ENCODE data around the gene MED22. TPM values are rescaled to one million over a fixed set of nuclear protein-coding genes. Genes with fewer than 3 reads are reported as not detected.
"Not testable (repeated sequence)": the region's sequence is repeated elsewhere in the genome, so short reads cannot be mapped to it uniquely, and the experiment has no call there.

MED22 gene
- total RNA-seq: 29.4 TPM

DNA sequence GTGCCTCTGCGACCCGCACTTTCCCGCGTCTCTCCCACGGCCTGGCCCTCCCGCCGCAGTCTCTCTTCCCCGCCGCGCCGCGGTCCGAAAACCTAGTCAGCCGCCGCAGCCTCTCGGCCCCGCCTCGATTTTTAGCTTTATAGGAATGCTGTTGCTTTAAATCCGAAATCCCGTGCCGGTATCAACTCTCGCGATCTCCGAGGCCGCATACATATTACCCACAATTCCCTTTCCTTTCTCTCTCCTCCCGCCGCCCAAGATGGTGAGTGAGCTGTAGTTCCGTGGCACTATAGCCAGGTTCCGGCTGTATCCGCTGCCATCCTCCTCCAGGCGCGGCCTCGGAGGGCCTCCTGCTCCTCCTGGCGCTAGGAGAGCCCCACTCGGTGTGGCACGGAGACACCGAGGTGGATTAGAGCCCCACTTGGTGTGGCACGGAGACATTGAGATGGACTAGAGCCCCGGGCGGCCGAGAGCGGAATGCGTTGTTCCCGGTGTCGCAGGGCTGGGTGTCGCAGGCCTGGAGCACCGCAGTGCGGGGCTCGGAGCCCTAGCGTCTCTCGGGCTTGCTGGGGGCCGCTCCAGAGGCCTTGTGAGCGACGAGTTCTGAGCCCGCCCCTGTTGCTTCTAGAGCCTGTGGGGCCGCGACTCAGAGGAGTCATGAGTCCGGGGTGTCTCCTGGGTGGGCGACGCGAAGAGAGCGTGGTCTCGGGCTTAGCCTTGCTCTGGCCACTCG lies at the start of gene MED22, which contains the start of gene RPL7A:
Gene MED22 (minus strand): TSS at position 147 of the 733 bp plus-strand sequence. CDS start 1,469 bp downstream, outside the sequence.
Gene RPL7A (plus strand): TSS at position 234 of the 733 bp plus-strand sequence. CDS start 26 bp downstream, at position 260.
- DNase-seq: peak; percentile 99

DNA sequence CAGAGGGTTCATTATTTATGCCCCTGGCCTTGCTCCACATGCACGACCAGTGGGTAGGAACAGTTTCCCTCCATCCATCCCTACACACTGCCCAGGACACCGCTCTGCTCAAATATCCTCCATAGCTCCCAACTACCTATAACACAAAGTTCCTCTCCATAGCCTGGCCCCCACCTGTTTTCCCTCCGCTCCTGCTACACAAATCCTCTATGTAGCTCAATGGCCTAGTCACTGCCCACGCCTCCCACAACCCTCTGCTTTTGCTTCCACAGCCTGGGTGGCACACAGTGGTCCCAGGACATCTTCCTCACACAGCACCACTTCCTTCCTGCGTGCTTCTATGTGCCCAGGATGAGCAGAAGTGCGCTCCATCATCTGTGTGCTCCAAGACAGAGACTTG lies 49.4 kb upstream of the MED22 start:
- DNase-seq: no peak

DNA sequence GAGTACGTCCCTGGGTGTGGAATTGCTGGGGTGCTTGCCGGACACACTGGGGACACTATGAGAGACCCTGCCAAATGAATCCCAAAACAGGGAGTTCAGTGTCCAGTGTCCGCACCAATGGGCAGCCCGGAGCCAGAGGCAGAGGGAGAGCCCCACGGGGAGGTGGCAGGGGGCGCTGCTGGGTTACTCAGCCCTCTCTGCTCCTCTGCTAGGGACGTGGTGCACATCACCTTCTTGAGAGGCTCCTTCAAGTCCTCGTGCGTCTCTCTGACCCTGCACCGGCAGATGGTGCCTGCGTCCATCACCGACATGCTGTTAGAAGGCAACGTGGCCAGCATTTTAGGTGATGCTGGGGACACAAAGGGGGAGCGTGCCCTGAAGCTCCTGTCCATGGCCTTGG lies 49.0 kb upstream of the MED22 start:
- DNase-seq: no peak

DNA sequence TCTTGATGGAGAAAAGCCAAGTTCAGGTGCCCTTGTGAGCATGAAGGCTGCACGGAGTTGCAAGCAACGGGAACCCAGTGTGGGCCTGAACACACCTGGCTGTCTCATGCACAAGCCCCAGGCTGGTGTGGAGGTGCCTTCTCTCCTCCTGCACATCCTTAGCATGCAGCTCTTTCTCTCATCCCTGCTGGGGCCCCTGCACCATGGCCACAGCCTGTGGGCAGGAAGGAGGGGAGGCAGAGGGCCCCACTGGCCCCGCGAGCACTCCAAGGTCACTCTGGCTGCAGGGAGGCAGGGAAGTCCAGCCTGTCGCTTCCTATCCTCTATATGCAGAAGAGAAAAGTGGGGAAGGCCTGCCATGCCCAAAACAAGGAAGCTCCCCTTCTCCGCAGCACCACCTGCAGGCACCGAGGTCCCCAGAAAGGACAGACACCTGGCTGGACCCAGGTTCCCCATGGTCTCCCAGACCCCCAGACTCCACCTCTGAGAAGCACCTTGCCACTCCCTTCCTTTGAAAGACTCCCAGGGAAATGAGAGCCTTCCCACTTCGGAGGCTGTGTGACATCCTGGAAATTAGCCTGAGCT lies 46.8 kb upstream of the MED22 start:
- DNase-seq: no peak

DNA sequence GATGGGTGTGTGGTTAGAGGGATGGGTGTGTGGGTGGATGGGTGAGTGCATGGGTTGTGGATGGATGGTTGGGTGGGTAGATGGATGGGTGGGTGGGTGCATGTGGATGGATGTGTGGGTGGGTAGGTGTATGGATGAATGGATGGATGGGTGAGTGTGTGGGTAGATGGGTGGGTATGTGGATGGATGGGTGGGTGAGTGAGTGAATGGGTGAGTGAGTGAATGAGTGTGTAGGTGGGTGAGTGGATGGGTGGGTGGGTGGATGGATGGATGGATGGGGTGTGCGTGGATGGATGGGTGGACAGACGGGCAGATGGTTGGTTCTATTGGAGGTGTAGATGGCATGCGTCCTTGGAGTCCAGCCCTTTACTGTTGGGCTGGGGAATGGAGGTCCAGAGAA lies 45.5 kb upstream of the MED22 start:
- DNase-seq: no peak

DNA sequence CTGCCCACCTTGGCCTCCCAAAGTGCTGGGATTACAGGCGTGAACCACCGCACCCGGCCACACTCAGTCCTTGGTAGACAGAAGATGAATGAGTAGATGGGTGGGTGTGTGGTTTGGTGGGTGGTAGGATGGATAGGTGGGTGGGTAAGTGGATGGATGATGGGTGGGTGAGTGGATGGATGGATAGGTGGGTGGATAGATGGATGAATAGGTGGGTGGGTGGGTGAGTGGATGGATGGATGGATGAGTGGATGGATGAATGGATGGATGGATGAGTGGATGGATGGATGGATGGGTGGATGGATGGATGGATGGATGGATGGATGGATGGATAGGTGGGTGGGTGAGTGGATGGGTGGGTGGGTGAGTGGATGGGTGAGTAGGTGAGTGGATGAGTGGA lies 44.4 kb upstream of the MED22 start:
- not testable (repeated sequence) for DNase-seq

DNA sequence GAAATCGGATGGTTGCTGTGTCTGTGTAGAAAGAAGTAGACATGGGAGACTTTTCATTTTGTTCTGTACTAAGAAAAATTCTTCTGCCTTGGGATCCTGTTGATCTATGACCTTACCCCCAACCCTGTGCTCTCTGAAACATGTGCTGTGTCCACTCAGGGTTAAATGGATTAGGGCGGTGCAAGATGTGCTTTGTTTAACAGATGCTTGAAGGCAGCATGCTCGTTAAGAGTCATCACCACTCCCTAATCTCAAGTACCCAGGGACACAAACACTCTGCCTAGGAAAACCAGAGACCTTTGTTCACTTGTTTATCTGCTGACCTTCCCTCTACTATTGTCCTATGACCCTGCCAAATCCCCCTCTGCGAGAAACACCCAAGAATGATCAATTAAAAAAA lies 43.5 kb upstream of the MED22 start:
- not testable (repeated sequence) for DNase-seq

DNA sequence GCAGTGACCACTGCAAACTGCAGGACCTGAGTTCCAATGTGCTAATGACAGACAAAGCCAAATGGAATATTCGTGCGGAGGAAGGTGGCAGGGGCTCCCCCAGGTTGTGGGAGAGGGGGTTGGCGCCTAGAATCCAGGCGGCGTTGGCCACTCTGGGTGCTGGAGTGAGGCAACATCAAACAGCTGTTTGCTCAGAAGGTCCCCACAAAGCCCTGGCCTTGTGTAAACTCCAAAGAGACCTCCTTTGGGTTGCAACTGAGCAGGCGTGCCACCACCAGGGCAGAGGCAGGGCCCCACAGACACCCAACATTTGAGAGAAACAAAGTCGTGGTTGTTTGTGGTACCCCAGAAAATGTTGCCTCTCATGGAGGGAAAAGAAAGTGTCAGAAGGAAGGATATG lies 42.8 kb upstream of the MED22 start:
- DNase-seq: no peak

DNA sequence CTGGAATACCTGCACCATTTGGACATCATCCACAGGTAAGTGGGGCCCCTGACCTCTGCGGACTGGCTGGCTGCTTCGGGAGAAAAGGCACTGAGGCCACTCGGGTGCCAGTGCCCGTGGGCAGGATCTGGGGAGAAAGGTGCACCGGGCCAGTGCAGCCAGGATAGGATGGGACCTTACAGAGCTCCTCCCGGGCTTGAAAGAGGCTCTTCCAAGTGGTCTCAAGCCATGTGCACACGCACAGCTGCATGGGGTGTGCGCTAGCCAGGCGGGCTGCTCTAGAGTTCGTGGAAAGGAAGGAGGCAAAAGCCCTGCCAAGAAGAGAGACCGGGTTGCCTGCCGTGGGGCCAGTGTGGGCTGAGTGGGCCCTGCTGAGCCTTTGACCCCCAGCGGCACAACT lies 41.6 kb upstream of the MED22 start:
- DNase-seq: no peak

DNA sequence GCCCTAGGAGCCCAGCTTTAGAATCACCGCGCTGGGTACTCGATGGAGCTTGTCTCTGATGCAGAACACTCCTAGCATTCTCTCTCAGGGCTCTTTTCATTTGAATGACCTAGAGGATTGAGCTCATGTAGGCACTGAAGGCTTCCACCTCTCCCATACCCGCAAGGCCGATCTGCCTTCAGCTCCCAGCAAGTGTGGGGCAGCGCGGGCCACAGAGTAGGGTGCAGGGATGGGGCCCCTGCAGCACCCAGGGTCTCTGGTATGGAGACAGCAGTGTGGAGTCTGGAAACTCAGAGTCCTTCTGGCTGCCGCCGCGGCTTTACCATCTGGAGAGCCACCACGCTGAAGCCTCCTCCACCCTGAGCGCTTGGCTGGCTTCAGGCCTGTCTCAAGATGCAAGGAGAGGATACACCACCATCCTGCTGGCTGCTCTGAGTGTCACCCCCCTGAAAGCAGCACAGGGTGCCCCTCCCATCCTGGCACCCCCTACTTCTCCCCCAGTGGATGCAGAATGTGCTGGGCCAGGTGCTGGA lies 41.2 kb upstream of the MED22 start:
- no peak for DNase-seq

DNA sequence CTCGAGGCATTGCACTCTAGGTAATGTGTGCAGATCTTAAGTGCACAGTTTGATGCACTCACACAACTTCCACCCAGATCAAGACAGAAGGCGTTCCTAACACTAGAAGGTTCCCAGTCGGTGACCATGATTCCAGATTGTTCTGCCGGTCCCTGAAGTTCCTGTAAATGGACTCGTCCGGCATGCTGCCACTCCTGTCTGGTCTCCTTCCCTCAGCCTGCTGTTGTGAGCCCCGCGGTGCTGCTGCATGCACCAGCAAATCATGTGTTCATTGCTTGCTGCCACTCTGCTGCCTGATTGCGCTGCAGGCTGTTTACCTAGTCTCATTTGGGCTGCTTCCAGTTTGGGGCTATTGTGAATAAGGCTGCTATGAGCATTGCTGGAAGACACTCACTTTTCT lies 39.7 kb upstream of the MED22 start:
- DNase-seq: peak; percentile 36

DNA sequence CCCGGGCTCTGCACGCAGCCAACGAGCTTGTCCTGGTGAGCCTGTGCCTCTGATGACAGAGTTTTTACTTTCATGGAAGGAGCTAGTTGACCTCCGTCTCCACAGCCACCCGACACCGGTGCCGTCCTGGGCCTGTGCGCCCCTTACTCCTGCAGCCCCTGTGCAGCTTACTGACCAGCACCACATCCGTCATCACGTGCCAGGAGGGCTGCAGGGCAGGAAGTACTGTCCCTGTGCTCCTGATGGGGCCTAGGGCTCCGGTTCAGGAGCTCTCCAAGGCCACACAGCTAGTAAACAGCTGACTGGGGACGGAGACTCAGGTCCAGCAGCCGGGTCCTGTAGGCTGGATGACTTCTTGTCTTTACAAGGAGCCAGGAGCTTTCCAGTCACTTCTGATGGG lies 38.4 kb upstream of the MED22 start:
- DNase-seq: no peak

DNA sequence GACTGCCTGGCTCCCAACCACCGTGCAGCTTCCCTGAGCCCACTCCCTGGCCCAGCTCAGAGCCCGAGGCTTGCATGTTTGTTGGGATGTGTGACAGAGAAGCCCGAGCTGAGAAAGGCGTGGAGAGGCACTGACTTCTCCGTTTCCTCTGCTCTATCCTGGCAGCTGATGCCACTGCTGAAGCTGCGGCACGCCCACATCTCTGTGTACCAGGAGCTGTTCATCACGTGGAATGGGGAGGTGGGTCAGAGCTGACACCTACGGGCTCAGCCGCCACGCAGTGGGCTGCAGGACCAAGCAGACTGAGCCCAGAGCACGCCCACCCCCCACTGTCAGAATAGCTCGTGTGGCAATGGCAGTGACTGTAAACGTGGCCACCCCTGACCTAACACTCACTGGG lies 37.5 kb upstream of the MED22 start:
- no peak for DNase-seq

DNA sequence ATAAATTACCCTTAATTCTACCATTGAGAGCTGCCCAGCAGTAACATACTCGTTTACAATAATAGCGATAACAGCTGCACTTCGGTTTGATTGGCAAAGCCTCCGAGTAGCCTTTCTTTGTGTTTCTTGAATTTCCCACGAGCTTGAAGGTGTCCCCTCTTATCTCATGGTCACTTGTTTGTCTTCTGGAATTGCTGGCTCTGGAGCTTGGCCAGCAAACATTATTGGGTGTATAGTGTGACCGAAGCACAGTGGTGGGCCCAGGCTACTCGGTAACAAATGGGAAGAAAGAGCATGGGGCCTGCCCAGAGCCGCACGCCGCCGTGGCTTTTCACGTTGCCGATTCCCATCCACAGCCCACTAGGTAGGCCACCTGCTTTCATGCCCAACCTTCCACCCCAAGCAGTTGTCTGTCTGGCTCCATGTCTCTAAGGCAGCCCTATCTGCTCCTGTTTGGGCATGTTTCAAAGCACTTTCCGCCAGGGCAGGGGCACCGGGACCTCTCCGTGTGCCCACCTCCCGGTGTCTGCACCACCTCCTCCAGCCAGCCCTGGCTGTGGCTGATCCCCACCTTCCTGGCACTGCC lies 36.9 kb upstream of the MED22 start:
- no peak for DNase-seq

DNA sequence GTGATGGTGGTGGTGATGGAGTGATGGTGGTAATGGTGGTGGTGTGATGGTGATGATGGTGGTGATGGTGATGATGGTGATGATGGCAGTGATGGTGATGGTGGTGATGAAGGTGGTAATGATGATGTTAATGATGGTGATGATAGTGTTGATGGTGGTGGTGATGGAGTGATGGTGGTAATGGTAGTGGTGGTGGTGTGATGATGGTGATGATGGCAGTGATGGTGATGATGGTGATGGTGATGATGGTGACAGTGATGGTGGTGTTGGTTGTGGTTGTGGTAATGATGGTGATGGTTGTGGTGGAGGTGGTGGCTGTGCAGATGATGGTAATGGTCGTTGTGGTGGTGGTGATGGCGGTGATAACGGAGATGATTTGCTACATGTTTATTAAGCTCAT lies 35.5 kb upstream of the MED22 start:
- DNase-seq: no peak

DNA sequence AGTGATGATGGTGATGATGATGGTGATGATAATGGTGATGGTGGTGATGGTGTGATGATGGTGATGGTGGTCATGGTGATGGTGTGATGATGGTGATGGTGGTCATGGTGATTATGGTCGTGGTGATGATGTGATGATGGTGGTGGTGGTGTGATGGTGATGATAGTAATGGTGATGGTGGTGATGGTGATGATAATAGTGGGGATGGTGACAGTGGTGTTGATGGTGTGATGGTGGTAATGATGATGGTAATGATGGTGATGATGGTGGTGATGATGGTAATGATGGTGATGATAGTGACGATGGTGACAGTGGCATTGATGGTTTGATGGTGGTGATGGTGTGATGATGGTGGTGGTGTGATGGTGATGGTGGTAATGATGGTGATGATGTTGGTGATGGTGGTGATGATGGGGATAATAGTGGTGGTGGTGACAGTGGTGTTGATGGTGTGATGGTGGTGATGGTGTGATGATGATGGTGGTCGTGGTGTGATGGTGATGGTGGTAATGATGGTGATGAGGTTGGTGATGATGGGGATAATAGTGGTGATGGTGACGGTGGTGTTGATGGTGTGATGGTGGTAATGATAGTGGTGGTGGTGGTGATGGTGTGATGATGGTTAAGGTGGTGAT lies 34.7 kb upstream of the MED22 start:
- no peak for DNase-seq

DNA sequence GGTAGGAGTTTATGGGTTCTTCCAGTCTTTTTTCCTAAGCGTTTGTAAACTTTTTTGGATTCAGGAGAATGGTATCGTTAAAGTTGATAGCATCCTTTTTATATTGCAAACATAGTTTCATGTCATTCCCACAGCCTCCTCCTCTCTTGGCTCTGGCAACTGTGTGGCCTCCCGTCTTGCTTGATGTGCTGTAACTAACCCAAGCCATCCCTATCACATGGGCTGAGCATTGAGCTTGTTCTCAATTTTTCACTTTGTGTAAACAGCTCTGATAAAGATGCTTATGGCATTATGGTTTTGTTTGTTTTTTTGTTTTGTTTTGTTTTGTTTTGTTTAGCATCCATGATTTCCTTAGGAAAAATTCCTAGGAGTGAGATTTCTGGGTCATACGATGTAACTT lies 32.8 kb upstream of the MED22 start:
- DNase-seq: no peak

DNA sequence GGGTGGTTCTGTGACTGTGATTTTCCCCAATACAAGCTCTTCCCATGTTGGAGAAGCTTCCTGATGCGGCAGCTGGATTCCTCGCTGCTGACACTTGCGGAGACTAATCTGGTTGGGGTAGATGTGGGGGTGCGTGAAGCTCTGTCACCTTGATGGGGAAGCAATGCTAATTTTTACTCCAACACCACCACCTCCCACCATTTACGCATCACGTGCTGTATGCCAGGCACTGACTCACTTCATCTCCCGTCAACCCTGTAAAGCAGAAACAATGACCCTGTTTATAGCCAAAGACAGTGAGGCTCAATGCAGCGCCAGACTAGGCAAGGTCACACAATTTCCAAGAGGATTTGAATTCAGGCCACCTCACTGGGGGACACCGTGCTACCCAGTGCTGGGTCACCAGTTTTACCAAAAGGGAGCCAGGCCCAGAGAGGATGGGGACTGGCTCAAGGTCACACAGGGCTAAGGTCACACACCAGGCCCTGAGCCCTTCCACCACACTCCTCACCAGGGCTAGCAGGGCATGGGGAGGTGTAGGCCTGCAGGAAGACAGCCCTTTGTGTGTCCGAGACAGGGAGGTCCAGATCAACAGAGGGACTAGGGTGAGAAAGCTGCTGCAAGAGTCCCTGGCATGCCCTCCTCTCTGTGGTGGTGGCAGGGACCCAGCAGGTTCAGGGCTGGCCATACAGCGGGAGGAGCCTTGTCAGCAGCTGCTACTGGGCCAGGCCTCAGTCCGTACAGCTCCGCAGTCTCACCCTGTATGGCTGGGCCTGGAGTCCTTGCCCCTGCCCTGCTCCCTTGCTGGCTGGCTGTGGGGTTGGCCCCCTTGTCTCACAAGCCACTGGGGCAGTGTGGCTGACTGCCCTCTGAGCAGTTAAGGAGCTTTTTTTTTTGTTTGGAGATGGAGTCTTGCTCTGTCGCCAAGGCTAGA lies 31.5 kb upstream of the MED22 start:
- DNase-seq: no peak

DNA sequence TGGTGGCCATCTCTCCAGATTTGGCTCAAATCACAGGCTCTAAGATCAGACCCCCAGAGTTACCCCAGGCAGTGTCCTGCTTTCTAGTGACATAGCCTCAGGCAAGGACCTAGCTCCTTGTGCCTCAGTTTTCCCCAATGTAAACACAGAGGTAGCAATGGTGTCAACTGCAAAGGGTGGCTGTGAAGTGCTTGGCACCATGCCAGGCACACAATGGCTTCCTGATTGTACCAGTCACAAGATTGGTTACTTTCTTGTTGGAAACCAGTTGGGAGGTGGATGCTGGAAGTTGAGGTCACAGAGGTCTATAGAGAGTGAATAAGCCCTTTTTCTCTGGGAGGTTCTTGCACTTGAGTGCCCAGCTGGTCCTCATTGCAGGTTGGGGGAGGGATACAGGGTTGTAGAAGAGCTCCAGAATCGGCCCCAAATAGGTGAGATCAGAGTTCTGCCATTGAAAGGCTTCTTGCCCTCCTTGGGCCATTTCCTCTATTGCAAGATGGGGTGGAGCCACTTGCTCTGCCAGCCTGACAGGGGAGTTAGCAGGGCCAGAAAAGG lies 30.6 kb upstream of the MED22 start:
- DNase-seq: no peak

DNA sequence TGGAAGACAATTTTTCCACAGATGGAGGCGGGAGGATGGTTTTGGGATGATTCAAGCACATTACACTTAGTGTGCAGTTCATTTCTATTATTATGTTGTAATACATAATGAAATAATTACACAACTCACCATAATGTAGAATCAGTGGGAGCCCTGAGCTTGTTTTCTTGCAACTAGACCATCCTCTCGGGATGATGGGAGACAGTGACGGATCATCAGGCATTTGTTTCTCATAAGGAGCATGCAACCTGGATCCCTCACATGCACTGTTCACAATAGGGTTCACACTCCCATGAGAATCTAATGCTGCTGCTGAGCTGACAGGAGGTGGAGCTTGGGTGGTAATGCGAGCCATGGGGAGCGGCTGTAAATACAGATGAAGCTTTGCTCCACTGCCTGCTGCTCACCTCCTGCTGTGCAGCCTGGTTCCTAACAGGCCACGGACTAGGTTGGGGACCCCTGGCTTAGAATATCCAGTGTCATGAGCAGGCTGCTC lies 29.8 kb upstream of the MED22 start:
- DNase-seq: no peak

DNA sequence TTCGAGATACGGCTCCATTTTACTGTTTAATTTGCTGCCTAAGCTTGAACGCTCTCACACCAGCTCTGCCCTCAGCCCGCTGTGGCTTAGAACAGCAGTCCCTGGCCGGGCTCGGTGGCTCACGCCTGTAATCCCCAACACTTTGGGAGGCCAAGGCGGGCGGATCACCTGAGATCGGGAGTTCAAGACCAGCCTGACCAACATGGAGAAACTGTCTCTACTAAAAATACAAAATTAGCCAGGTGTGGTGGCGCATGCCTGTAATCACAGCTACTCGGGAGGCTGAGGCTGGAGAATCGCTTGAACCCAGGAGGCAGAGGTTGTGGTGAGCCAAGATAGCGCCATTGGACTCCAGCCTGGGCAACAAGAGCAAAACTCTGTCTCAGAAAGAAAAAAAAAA lies 29.3 kb upstream of the MED22 start:
- not testable (repeated sequence) for DNase-seq

All from tongue (tissue), 2 donors.